Activated naive CD8-positive, alpha-beta T cell treated with anti-CD3 and anti-CD28 coated beads, Interleukin-2, amount 10 ng/mL, durations not matched to agents 7 days and 5 days (primary cell): ENCODE data around the gene FOXN1. TPM values are rescaled to one million over a fixed set of nuclear protein-coding genes. Genes with fewer than 3 reads are reported as not detected.

Experiments used
- ATAC-seq: fragments of 150-1000 bp; cut with Tn5 transposase; one replicate; pipeline ENCODE4 v1.10.0; 2021; ENCODE audit warnings: low read depth, moderate library complexity
- POLR2A ChIA-PET: fragments of 350-600 bp; sonication (Branson Sonifier 250); formaldehyde crosslinking; loops from one replicate; lab custom pipeline; 2021; ENCODE audit warnings: antibody characterized with exemption; lab: Charles Lee
- DNase-seq: peaks from one replicate; pipeline ENCODE4 v3.0.0; 2021
- H3K27ac Mint-ChIP-seq: one replicate; pipeline ENCODE4 v1.8.0; 2022; ENCODE audit warnings: mild to moderate bottlenecking, mixed read lengths
- H3K27me3 Mint-ChIP-seq: one replicate; pipeline ENCODE4 v1.8.0; 2022; ENCODE audit warnings: mild to moderate bottlenecking, moderate library complexity, mixed read lengths
- H3K36me3 Mint-ChIP-seq: one replicate; pipeline ENCODE4 v1.8.0; 2021; ENCODE audit warnings: mild to moderate bottlenecking, mixed read lengths
- H3K4me1 Mint-ChIP-seq: one replicate; pipeline ENCODE4 v1.8.0; 2021; ENCODE audit warnings: mixed read lengths
- H3K4me3 Mint-ChIP-seq: one replicate; pipeline ENCODE4 v1.8.0; 2022; ENCODE audit warnings: mild to moderate bottlenecking, moderate library complexity, mixed read lengths
- H3K9me3 Mint-ChIP-seq: one replicate; pipeline ENCODE4 v1.8.0; 2021; ENCODE audit warnings: mixed read lengths
- total RNA-seq, 2 experiments: library from RNA; stranded (reverse); gene quantifications; one replicate each; pipeline ENCODE4 v1.2.3, GENCODE V29; 2021

The FOXN1 gene
- total RNA-seq, 2 experiments from 2014 or later, result not detected

GRCh38 chr17:28530926-28531325, 24.8 kb downstream of the FOXN1 start:
- Mint-ChIP-seq H3K4me3 (no peak overlapping the region), H3K4me1 (no peaks in the 10 kb centered on the region), H3K27me3 (no peaks in the 10 kb centered on the region), H3K9me3 (no peaks in the 10 kb centered on the region), H3K27ac (no peak overlapping the region), H3K36me3 (no peaks in the 10 kb centered on the region)
- ATAC-seq, result no peak
- no peak for DNase-seq
- POLR2A ChIA-PET, result no interaction called here

- ATAC-seq, result no peak
- no peaks in the 10 kb centered on the region for H3K27me3 Mint-ChIP-seq
- H3K27ac Mint-ChIP-seq, result no peak overlapping the region
- H3K36me3 Mint-ChIP-seq, result no peaks in the 10 kb centered on the region
- H3K4me3 Mint-ChIP-seq, result no peak overlapping the region
- no peaks in the 10 kb centered on the region for H3K9me3 Mint-ChIP-seq
- POLR2A ChIA-PET, result no interaction called here
- DNase-seq, result no peak
- no peaks in the 10 kb centered on the region for H3K4me1 Mint-ChIP-seq
Measured at GRCh38 chr17:28532050-28532960, 26.2 kb downstream of the FOXN1 start.

DNA sequence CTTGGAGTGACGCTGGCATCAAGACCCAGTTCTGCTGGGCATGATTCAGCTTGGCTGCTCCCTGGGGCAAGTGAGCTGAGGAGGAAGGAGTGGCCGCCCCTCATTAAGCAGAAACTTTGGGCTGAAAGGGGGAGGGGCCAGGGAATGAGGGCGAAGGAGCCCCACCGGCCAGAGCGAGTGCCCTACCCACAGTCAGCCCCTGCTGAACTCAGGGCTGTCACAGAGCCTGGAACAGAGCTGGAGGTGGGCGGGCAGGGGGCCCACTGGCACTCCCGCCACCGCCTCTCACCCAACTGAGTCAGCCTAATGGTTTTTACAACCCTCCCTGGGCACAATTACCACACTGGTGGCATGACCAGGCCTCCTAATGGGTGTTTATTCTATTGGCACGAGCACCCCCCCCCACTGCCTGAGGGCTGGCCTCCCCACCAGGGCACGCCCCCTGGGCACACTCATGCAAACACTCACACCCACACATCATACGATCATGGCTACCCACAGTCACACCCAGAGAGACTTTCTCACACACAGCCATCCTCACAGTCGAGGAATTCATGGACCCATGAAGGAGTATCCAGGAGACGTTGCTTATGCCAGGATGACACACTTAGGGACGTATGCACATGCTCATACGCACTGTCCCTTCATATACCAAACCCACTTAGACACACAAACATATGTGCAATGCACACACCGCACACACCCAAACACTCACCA, 27.1 kb downstream of the FOXN1 start:
- Mint-ChIP-seq H3K4me1 (no peaks in the 10 kb centered on the region), H3K4me3 (no peak overlapping the region), H3K9me3 (no peaks in the 10 kb centered on the region), H3K36me3 (no peaks in the 10 kb centered on the region), H3K27ac (no peak overlapping the region), H3K27me3 (no peaks in the 10 kb centered on the region)
- DNase-seq (no peak), ATAC-seq (no peak)
- POLR2A ChIA-PET, result no interaction called here

- no peaks in the 10 kb centered on the region for H3K9me3 Mint-ChIP-seq
- ATAC-seq (no peak), DNase-seq (no peak)
- no peaks in the 10 kb centered on the region for H3K4me1 Mint-ChIP-seq
- POLR2A ChIA-PET, result no interaction called here
- H3K27ac Mint-ChIP-seq, result no peak overlapping the region
- no peaks in the 10 kb centered on the region for H3K27me3 Mint-ChIP-seq
- H3K36me3 Mint-ChIP-seq, result no peaks in the 10 kb centered on the region
- no peak overlapping the region for H3K4me3 Mint-ChIP-seq
Measured at GRCh38 chr17:28534740-28535375, 28.7 kb downstream of the FOXN1 start.

DNA sequence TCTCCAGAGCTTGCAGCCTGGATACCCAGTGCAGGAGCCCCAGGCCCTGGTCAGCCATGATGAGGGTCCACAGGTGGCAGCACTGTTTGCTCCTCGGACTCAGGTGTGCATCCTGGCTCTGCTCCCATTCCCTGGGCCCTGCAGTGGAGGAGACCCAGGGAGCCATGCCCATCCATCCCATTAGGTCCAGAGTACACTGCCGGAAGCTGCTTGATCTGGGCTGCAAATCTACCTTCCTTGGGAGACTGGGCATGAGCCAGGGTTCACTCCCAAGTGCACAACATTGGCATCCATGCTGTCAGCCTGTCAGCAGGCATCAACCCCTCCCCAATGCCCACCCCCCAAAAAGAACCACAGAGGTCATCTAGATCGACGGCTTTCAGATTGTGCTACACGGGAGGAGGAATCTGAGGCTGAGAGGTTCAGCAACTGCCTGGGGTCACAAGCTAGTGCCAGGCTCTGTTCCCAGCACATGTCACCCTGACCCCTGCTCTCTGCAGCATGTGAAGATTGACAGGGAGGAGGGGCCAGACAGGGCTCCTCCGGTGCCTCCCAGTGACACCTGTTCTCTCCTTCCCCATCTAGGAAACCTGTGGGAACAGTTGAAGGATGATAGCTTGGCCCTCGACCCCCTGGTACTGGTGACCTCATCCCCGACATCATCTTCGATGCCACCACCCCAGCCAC, 30.5 kb downstream of the FOXN1 start:
- no peak overlapping the region for H3K4me3 Mint-ChIP-seq
- H3K36me3 Mint-ChIP-seq, result no peaks in the 10 kb centered on the region
- H3K4me1 Mint-ChIP-seq, result peaks cover 1% of the 10 kb centered on the region
- POLR2A ChIA-PET, result no interaction called here
- H3K9me3 Mint-ChIP-seq, result no peaks in the 10 kb centered on the region
- H3K27ac Mint-ChIP-seq, result no peak overlapping the region
- no peaks in the 10 kb centered on the region for H3K27me3 Mint-ChIP-seq
- DNase-seq (no peak), ATAC-seq (no peak)

GRCh38 chr17:28537219-28537610, 31.1 kb downstream of the FOXN1 start:
- Mint-ChIP-seq H3K27me3 (no peaks in the 10 kb centered on the region), H3K4me3 (no peak overlapping the region), H3K36me3 (no peaks in the 10 kb centered on the region), H3K4me1 (peaks cover 1% of the 10 kb centered on the region), H3K27ac (no peak overlapping the region), H3K9me3 (no peaks in the 10 kb centered on the region)
- POLR2A ChIA-PET, result no interaction called here
- no peak for DNase-seq
- no peak for ATAC-seq

DNA sequence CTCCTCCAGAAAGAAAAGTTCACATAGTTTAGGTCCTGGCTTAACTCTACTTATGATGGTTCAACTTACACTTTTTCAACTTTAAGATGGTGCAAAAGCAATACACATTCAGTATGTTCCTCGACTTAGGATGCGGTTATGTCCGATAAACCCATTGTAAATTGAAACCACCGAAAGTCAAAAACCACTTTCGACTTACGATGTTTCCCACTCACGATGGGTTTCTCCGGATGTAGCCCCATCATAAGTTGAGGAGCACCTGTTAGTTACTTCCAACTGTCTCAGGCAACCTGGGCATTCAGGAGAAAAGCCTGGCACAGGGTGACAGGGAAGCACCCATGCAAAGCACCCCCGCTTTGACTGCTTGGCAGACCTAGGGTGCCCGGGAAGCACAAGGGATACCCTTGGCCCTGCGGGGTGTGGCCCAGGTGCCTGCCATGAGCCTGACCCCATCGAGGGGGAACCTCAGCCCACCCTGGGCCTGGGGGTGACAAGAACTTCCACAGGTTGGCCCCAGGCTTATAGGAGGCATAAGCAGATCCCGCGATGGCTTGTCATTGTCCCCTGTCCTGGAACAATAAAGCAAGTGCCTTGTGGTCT, 32.2 kb downstream of the FOXN1 start:
- Mint-ChIP-seq H3K27me3 (no peaks in the 10 kb centered on the region), H3K9me3 (no peaks in the 10 kb centered on the region), H3K4me1 (peaks cover 1% of the 10 kb centered on the region), H3K4me3 (no peak overlapping the region), H3K36me3 (no peaks in the 10 kb centered on the region), H3K27ac (no peak overlapping the region)
- DNase-seq, result no peak
- POLR2A ChIA-PET, result no interaction called here
- no peak for ATAC-seq

DNA sequence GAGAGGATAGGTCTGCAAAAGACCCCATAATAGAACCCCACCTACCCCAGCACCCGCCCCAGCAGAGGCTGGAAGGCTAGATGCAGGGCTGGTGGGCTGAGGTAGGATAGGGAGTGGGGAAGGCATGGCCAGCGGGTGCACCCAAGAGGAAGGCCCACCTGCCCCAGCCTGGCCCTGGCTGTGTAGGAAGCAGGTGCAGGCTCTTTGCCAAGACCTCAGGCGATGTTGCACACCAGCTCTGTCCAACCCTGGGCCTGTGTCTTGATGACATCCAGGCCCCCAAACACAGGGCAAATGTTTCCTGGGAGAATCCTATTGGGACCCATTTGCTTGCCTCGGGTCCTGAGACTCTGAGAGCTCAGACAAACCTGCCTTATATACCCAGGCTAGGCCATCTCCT, 34.1 kb downstream of the FOXN1 start:
- Mint-ChIP-seq H3K9me3 (no peaks in the 10 kb centered on the region), H3K36me3 (no peaks in the 10 kb centered on the region), H3K4me3 (no peak overlapping the region), H3K27me3 (no peaks in the 10 kb centered on the region), H3K4me1 (peaks cover 3% of the 10 kb centered on the region), H3K27ac (no peak overlapping the region)
- peak; percentile 11 for ATAC-seq
- no peak for DNase-seq
- POLR2A ChIA-PET, result no interaction called here

GRCh38 chr17:28541439-28541838, 35.3 kb downstream of the FOXN1 start:
- POLR2A ChIA-PET, result no interaction called here
- no peaks in the 10 kb centered on the region for H3K36me3 Mint-ChIP-seq
- H3K4me1 Mint-ChIP-seq, result peaks cover 3% of the 10 kb centered on the region
- DNase-seq (no peak), ATAC-seq (no peak)
- H3K4me3 Mint-ChIP-seq, result no peak overlapping the region
- no peaks in the 10 kb centered on the region for H3K9me3 Mint-ChIP-seq
- no peak overlapping the region for H3K27ac Mint-ChIP-seq
- no peaks in the 10 kb centered on the region for H3K27me3 Mint-ChIP-seq

GRCh38 chr17:28544402-28545140, 38.4 kb downstream of the FOXN1 start:
- no peak for DNase-seq
- peaks cover 21% of the 10 kb centered on the region for H3K4me1 Mint-ChIP-seq
- H3K36me3 Mint-ChIP-seq, result no peaks in the 10 kb centered on the region
- no peak overlapping the region for H3K4me3 Mint-ChIP-seq
- H3K9me3 Mint-ChIP-seq, result no peaks in the 10 kb centered on the region
- no peak for ATAC-seq
- no peaks in the 10 kb centered on the region for H3K27me3 Mint-ChIP-seq
- no peak overlapping the region for H3K27ac Mint-ChIP-seq
- POLR2A ChIA-PET, result no interaction called here

DNA sequence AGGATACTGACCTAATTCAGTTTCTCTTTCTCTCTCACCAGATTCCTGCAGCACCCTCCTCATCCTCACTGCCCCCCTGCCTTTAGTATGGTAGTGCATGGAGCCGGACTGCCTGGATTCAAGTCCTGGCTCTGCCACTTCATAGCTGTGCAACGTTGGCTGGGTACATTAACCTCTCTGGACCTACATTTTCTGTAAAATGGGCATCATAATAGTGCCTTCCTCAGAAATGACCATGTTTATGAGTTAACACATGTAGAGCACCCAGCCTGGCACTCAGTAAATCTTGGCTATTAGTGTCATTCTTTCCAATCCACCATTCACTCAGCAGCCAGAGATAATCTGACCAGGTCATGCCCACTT, 39.0 kb downstream of the FOXN1 start:
- H3K27me3 Mint-ChIP-seq, result no peaks in the 10 kb centered on the region
- POLR2A ChIA-PET, result no interaction called here
- DNase-seq (no peak), ATAC-seq (no peak)
- no peaks in the 10 kb centered on the region for H3K36me3 Mint-ChIP-seq
- H3K9me3 Mint-ChIP-seq, result no peaks in the 10 kb centered on the region
- H3K4me1 Mint-ChIP-seq, result peaks cover 27% of the 10 kb centered on the region
- H3K27ac Mint-ChIP-seq, result no peak overlapping the region
- no peak overlapping the region for H3K4me3 Mint-ChIP-seq

- peak overlapping the region; percentile 27 for H3K27ac Mint-ChIP-seq
- H3K9me3 Mint-ChIP-seq, result no peaks in the 10 kb centered on the region
- no peak for ATAC-seq
- H3K4me3 Mint-ChIP-seq, result no peak overlapping the region
- no peak for DNase-seq
- POLR2A ChIA-PET, result interaction anchor here (1.1 to 2.1 kb wide), 2 partner anchors 26 to 210 kb away, joined by 3 to 6 read pairs; partner anchors contain the start of genes IFT20, PIGS and TNFAIP1
- peaks cover 33% of the 10 kb centered on the region for H3K4me1 Mint-ChIP-seq
- no peaks in the 10 kb centered on the region for H3K36me3 Mint-ChIP-seq
- H3K27me3 Mint-ChIP-seq, result no peaks in the 10 kb centered on the region
Measured at GRCh38 chr17:28545787-28546415, 39.8 kb downstream of the FOXN1 start.
